HEK293T (cell line): ENCODE measurements around the gene RNF150.

Experiments
- CTCF ChIA-PET: fragments of 350-600 bp; formaldehyde crosslinking; extraction: SDS; loops from one replicate; lab custom pipeline; 2021; ENCODE audit warnings: antibody characterized with exemption, inconsistent platforms; lab: Yijun Ruan, JAX
- POLR2A ChIA-PET: fragments of 350-600 bp; formaldehyde crosslinking; extraction: SDS; loops from one replicate; lab custom pipeline; 2020; ENCODE audit warnings: antibody characterized with exemption, inconsistent platforms; lab: Yijun Ruan, JAX
- DNase-seq: peaks from one replicate; pipeline ENCODE4 v3.0.0; 2012; ENCODE audit warnings: mixed read lengths; ENCODE audit errors: extremely low spot score
- ARNT ChIP-seq: fragments of 450-650 bp; IDR thresholded peaks from 2 replicates; pipeline ENCODE4 v1.6.1; 2017; ENCODE audit warnings: mild to moderate bottlenecking
- BHLHE40 ChIP-seq: fragments of 450-650 bp; IDR thresholded peaks from 2 replicates; pipeline ENCODE4 v1.6.1; 2016; ENCODE audit warnings: mild to moderate bottlenecking, moderate library complexity, borderline replicate concordance
- CTBP1 ChIP-seq: fragments of 450-650 bp; IDR thresholded peaks from 2 replicates; pipeline ENCODE4 v1.6.1; 2016; ENCODE audit warnings: borderline replicate concordance
- ELF4 ChIP-seq: fragments of 450-650 bp; IDR thresholded peaks from 2 replicates; pipeline ENCODE4 v1.6.1; 2017; ENCODE audit warnings: antibody characterized with exemption
- FOXA1 ChIP-seq: fragments of 450-650 bp; IDR thresholded peaks from 2 replicates; pipeline ENCODE4 v1.6.1; 2016; ENCODE audit warnings: mild to moderate bottlenecking
- FOXK2 ChIP-seq: fragments of 450-650 bp; IDR thresholded peaks from 2 replicates; pipeline ENCODE4 v1.6.1; 2016; ENCODE audit warnings: mild to moderate bottlenecking
- FOXM1 ChIP-seq: fragments of 450-650 bp; IDR thresholded peaks from 2 replicates; pipeline ENCODE4 v1.6.1; 2017; ENCODE audit warnings: mild to moderate bottlenecking, borderline replicate concordance
- HDGF ChIP-seq: fragments of 450-650 bp; IDR thresholded peaks from 2 replicates; pipeline ENCODE4 v1.6.1; 2017; ENCODE audit warnings: antibody characterized with exemption, borderline replicate concordance
- L3MBTL2 ChIP-seq: fragments of 450-650 bp; conservative IDR thresholded peaks from 2 replicates; pipeline ENCODE4 v1.6.1; 2016; ENCODE audit warnings: mild to moderate bottlenecking
- LEF1 ChIP-seq: fragments of 450-650 bp; IDR thresholded peaks from 2 replicates; pipeline ENCODE4 v1.6.1; 2017; ENCODE audit warnings: mild to moderate bottlenecking, borderline replicate concordance
- NFRKB ChIP-seq: fragments of 450-650 bp; IDR thresholded peaks from 2 replicates; pipeline ENCODE4 v1.6.1; 2016; ENCODE audit warnings: mild to moderate bottlenecking, moderate library complexity
- PKNOX1 ChIP-seq: fragments of 450-650 bp; IDR thresholded peaks from 2 replicates; pipeline ENCODE4 v1.6.1; 2016
- SP1 ChIP-seq: fragments of 450-650 bp; IDR thresholded peaks from 2 replicates; pipeline ENCODE4 v1.6.1; 2017
- SUZ12 ChIP-seq: fragments of 450-650 bp; IDR thresholded peaks from 2 replicates; pipeline ENCODE4 v1.6.1; 2016; ENCODE audit warnings: mild to moderate bottlenecking
- TARDBP ChIP-seq: fragments of 450-650 bp; IDR thresholded peaks from 2 replicates; pipeline ENCODE4 v1.6.1; 2016
- ZNF384 ChIP-seq: fragments of 450-650 bp; IDR thresholded peaks from 2 replicates; pipeline ENCODE4 v1.6.1; 2016

Gene RNF150

GRCh38 chr4:141153751-141154510 lies 20.7 kb upstream of the RNF150 start:
- DNase-seq = no peak
- CTCF ChIA-PET = interaction anchor here (1.3 kb wide), 1 partner anchor 20 kb away, joined by 3 read pairs; the partner anchor contains the start of gene RNF150
- TF ChIP-seq ARNT (no peak), SP1 (no peak), FOXA1 (no peak)
- POLR2A ChIA-PET = no interaction called here

- POLR2A ChIA-PET = no interaction called here
- no peak for DNase-seq
- TF ChIP-seq LEF1 (no peak), L3MBTL2 (no peak), ZNF384 (no peak), ARNT (no peak), BHLHE40 (no peak), PKNOX1 (no peak), SP1 (no peak), FOXK2 (no peak), CTBP1 (no peak)
- CTCF ChIA-PET = no interaction called here
These were observed 10.9 kb upstream of the RNF150 start for GRCh38 chr4:141144207-141144606.

- no peak for DNase-seq
- CTCF ChIA-PET = interaction anchor here (1.6 kb wide), 1 partner anchor 9 kb away, joined by 10 read pairs; the partner anchor contains the start of gene RNF150
- no peak for TF ChIP-seq ARNT
- no peak for TF ChIP-seq ZNF384
- POLR2A ChIA-PET = no interaction called here
These were observed 9.2 kb upstream of the RNF150 start for GRCh38 chr4:141142423-141142822.

- no peak for DNase-seq
- TF ChIP-seq FOXA1 (no peak), LEF1 (no peak), BHLHE40 (no peak), NFRKB (no peak), FOXK2 (no peak), CTBP1 (no peak), ELF4 (no peak), ZNF384 (no peak), PKNOX1 (no peak), SUZ12 (no peak), SP1 (no peak), HDGF (no peak), TARDBP (no peak), ARNT (no peak), FOXM1 (no peak), L3MBTL2 (no peak)
- CTCF ChIA-PET = interaction anchor here (1.6 kb wide), 1 partner anchor 7 kb away, joined by 10 read pairs; the partner anchor contains the start of gene RNF150
- POLR2A ChIA-PET = no interaction called here
These were observed 7.3 kb upstream of the RNF150 start for GRCh38 chr4:141140391-141141200.

- POLR2A ChIA-PET = interaction anchor here (0.6 to 1.5 kb wide), 13 partner anchors 19 to 494 kb away, joined by 3 to 7 read pairs (median 4); no protein-coding TSS in a partner anchor
- DNase-seq = peak; percentile 42
- TF ChIP-seq ELF4 = no peak
- no peak for TF ChIP-seq ARNT
- TF ChIP-seq CTBP1 = 0 out of 2 replicates have a peak, but pooled peaks have one; percentile 33
- TF ChIP-seq PKNOX1 = no peak
- TF ChIP-seq ZNF384 = no peak
- no peak for TF ChIP-seq L3MBTL2
- no peak for TF ChIP-seq TARDBP
- TF ChIP-seq FOXK2 = no peak
- CTCF ChIA-PET = interaction anchor here (0.6 to 3.5 kb wide), 27 partner anchors 7 to 775 kb away, joined by 3 to 41 read pairs (median 5); no protein-coding TSS in a partner anchor
These were observed 1.0 kb upstream of the RNF150 start for GRCh38 chr4:141133999-141134995.
